GM13977 (cell line): Measurements from ENCODE around the gene ANGPTL5.

Experiments used
- DNase-seq: peaks from one replicate; pipeline ENCODE4 v3.0.0; 2012; ENCODE audit warnings: low spot score
- in situ Hi-C: fragments of 300-500 bp; cut with MboI; formaldehyde crosslinking; loops from one replicate; pipeline ENCODE4 v1.12.0; 2022; ENCODE audit warnings: low sequenced_read_pairs, low pct_unique_long_range_greater_than_20kb, mixed read lengths, inconsistent platforms; ENCODE audit not compliant: unreplicated experiment
- TF ChIP-seq, protein P1 (sequence below): IDR thresholded peaks from 2 replicates; pipeline ENCODE4 v1.5.1; 2012; ENCODE audit warnings: mild to moderate bottlenecking, control low read depth; ENCODE audit not compliant: insufficient read depth; ENCODE audit errors: extremely low read depth, missing control alignments

Gene ANGPTL5

GRCh38 chr11:101917226-101917625, 904 bp upstream of the ANGPTL5 start:
- no peak for DNase-seq
- in situ Hi-C loops: no loop called here
- TF ChIP-seq, protein P1, sequence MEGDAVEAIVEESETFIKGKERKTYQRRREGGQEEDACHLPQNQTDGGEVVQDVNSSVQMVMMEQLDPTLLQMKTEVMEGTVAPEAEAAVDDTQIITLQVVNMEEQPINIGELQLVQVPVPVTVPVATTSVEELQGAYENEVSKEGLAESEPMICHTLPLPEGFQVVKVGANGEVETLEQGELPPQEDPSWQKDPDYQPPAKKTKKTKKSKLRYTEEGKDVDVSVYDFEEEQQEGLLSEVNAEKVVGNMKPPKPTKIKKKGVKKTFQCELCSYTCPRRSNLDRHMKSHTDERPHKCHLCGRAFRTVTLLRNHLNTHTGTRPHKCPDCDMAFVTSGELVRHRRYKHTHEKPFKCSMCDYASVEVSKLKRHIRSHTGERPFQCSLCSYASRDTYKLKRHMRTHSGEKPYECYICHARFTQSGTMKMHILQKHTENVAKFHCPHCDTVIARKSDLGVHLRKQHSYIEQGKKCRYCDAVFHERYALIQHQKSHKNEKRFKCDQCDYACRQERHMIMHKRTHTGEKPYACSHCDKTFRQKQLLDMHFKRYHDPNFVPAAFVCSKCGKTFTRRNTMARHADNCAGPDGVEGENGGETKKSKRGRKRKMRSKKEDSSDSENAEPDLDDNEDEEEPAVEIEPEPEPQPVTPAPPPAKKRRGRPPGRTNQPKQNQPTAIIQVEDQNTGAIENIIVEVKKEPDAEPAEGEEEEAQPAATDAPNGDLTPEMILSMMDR: no peak

DNA sequence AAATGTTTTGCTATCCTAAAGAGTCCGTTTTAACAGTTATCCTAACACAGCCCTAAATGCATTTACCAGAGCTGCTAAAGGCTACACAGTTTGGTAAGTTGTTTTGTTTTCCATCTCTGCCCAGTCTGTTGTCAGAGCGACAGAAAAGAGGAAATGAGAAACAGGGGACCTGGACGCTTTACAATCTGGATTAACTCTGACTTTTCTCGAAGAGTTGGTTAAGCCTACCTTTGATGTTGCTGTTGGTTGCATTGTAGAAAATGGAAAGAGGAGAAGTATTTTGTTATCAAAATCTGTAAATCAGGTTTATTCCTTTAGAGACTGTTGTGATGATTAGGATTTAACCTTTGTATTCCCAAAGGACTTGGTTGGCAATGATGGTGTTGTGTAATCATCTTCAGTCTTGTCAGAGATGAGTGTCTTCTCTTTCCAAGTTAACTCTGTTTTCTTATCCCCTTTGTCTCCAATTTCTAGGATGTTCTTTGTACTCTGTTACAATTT, 481 bp downstream of the ANGPTL5 start:
- in situ Hi-C loops: no loop called here
- peak; percentile 22 for DNase-seq
- TF ChIP-seq, protein P1: no peak

- peak; percentile 90 for DNase-seq
- in situ Hi-C loops: no loop called here
- TF ChIP-seq, protein P1: peak; percentile 17
Observed at GRCh38 chr11:101914738-101915426, 1.4 kb downstream of the ANGPTL5 start, which contains the start of gene CEP126. Gene CEP126 (plus strand): TSS chr11:101915010. CDS start chr11:101915285, 275 bp downstream.

DNA sequence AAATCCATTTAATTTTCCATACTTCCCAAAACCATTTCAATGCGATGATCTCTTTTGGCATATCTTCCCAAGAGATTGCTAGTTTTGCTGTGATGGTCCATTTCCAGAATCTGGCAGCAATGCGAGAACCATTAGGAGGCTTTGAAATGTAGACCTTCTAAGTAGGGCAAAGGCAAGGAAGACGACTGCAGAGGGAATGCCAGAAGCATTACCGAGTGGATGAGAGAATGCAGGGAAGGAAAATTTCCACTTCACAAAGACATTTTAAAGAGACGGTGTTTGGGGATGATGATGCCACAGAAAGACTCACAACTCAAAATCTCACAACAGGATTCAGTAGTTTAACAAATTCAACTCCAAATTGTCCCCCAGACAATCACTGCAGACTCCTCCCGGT, 2.0 kb downstream of the ANGPTL5 start:
- DNase-seq: no peak
- TF ChIP-seq, protein P1: no peak
- in situ Hi-C loops: no loop called here

GRCh38 chr11:101913656-101914055, 2.7 kb downstream of the ANGPTL5 start:
- DNase-seq: no peak
- TF ChIP-seq, protein P1: no peak
- in situ Hi-C loops: no loop called here

- TF ChIP-seq, protein P1: no peak
- DNase-seq: no peak
- in situ Hi-C loops: no loop called here
Observed at GRCh38 chr11:101912823-101913284, 3.5 kb downstream of the ANGPTL5 start.
